ENCODE results near the gene DDI2. TPM values are rescaled to one million over a fixed set of nuclear protein-coding genes. Genes with fewer than 3 reads are reported as not detected.

Gene DDI2
- 6.6 and 7.8 TPM in 2 replicates for total RNA-seq

DNA sequence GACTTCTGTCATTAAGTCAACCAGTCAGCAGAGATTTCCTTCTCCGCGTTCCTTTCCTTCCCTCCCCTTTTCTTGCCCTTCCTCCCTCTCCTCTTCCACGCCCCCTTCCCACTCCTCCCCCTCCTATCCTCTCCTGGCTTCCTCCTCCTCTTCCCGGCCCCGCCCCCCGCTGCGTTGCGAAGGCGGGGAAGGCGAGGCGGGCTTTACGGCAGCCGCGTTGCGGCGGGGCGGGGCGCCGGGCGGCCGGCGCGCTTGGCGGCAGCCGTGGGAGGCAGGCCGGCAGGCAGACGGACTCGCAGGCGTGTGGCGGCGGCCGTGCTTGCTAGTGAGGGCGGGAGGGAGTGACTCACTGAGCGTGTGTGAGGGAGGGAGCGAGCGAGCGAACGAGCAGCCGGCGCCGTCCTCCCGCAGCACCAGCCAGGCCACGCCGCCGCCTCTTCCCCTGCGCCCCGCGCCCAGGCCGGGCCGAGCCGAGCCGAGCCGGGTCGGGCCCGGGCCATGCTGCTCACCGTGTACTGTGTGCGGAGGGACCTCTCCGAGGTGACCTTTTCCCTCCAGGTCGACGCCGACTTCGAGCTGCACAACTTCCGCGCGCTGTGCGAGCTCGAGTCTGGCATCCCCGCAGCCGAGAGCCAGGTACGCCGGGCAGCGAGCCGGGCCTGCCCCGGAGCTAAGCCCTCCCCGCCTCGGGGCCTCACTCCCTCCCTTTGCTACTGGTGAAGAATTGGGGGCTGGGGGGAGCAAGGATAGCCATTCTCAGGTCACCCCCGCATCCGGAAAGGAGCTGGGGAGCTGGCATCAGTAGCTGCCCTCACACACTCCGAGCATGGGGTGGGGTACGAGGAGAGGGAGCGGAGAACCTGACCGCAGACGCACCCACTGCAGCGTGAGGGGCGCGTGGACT lies at the start of gene DDI2:
Gene DDI2, plus strand, starts transcription at position 286 of the 904 bp plus-strand sequence. Its CDS starts 213 bp downstream, at position 499.

DNA sequence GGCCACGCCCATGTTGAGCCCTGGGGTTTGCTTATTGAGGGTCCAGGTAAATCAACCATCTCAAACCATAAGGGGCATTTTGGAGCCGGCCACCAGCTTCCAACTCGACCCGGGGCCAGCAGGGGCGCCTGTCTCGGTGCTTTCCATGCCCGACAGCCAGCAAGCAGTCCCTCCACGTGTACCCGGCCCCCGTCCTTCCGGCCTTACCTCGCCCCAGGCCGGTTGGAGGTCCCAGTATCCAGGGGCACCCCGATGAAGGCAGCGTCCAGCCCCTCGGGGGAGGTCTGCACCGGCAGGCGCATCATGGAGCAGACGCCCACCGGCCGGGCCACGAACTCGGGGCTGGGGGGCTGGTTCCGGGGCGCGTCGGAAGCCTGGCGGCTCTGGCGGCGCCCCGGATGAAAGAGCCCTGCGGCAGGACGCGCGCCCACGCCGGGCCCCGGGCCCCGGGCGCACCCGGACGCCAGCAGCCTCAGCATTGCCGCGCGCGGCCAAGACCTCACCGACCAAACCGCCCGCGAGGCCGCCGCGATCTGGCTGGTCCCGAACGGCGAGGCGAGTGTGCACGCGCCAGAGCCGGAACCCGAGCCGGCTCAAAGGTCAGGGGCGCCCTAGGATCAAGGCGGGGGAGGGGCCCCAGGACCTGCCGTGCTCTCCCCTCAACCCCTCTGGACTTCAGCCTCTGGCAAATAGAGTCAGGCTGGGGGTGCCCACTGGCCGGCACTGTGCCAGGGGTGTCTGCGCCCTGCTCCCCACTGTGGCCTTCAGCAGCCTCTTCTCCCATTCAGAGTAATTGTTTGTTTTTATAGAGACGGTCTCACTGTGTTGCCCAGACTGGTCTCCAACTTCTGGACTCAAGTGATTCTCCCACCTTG lies 32.5 kb upstream of the DDI2 start, which contains the start of gene AGMAT:
Gene AGMAT, minus strand, starts transcription at position 563 of the 875 bp plus-strand sequence. Its CDS starts 84 bp downstream, at position 479.

DNA sequence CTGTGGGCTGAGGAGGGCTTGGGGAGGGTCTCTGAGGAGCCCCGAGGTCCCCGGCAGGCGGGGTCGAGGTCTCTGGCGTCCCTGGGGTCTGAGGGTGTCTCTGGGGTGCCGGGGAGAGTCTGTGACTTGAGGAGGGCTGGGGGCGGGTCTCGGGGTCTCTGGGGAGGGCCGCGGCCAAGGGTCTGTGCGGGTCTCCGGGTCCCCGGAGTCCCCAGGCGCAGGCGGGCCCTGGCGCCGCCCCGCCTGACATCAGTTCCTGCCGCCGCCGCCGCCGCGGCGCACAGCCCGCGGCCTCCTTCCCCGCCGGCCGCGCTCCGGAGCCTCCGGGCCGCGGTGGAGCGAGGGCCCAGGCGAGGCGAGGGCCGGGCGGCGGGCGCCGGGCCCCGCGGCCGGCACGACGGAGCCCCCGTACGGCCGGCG lies 66.8 kb downstream of the DDI2 start, which contains the start of gene PLEKHM2:
Gene PLEKHM2, plus strand, starts transcription at position 279 of the 420 bp plus-strand sequence. CDS start 239 bp downstream, outside the sequence.

Other genes with a start within 250 kb of the DDI2 start
- 9.4 and 17.3 TPM in 2 replicates for gene EFHD2, start 207.6 kb upstream of the DDI2 start, total RNA-seq
- not detected in 2 replicates for gene CTRC, start 179.0 kb upstream of the DDI2 start, total RNA-seq
- gene CELA2A, start 160.7 kb upstream of the DDI2 start, total RNA-seq: not detected in 2 replicates
- gene CELA2B, start 141.4 kb upstream of the DDI2 start, total RNA-seq: not detected in 2 replicates
- 10.5 and 15.1 TPM in 2 replicates for gene CASP9, start 93.2 kb upstream of the DDI2 start, total RNA-seq
- gene DNAJC16, start 90.6 kb upstream of the DDI2 start, total RNA-seq: 17.3 and 20.6 TPM in 2 replicates
- gene AGMAT, start 32.4 kb upstream of the DDI2 start, total RNA-seq: 0.16 and 0.36 TPM in 2 replicates
- 27.3 and 48.0 TPM in 2 replicates for gene PLEKHM2, start 66.9 kb downstream of the DDI2 start, total RNA-seq
- 0.32 and 0.54 TPM in 2 replicates for gene SLC25A34, start 118.8 kb downstream of the DDI2 start, total RNA-seq
- not detected in 2 replicates for gene TMEM82, start 125.0 kb downstream of the DDI2 start, total RNA-seq
- 149 and 191 TPM in 2 replicates for gene FBLIM1, start 141.3 kb downstream of the DDI2 start, total RNA-seq
- 1.9 and 2.7 TPM in 2 replicates for gene UQCRHL, start 190.2 kb downstream of the DDI2 start, total RNA-seq
- gene SPEN, start 230.2 kb downstream of the DDI2 start, total RNA-seq: 8.7 and 15.4 TPM in 2 replicates